ENCODE data around the gene AGBL4.

Gene AGBL4

GRCh38 chr1:48749068-48749467 is 1274.7 kb downstream of the AGBL4 start:
- TF ChIP-seq ZNF76 (tag by site-specific recombination; IDR thresholded peaks at IDR 0.05; ENCODE audit: borderline replicate concordance, low read depth), result no peak
- TF ChIP-seq ZNF610 (tag by site-specific recombination; IDR thresholded peaks at IDR 0.05; ENCODE audit: borderline replicate concordance), result no peak
- TF ChIP-seq RBAK (tag by site-specific recombination; IDR thresholded peaks at IDR 0.05), result no peak
- no peak for TF ChIP-seq ZNF354C (tag by site-specific recombination; IDR thresholded peaks at IDR 0.05; ENCODE audit: borderline replicate concordance, low read depth)
- TF ChIP-seq, protein P1, sequence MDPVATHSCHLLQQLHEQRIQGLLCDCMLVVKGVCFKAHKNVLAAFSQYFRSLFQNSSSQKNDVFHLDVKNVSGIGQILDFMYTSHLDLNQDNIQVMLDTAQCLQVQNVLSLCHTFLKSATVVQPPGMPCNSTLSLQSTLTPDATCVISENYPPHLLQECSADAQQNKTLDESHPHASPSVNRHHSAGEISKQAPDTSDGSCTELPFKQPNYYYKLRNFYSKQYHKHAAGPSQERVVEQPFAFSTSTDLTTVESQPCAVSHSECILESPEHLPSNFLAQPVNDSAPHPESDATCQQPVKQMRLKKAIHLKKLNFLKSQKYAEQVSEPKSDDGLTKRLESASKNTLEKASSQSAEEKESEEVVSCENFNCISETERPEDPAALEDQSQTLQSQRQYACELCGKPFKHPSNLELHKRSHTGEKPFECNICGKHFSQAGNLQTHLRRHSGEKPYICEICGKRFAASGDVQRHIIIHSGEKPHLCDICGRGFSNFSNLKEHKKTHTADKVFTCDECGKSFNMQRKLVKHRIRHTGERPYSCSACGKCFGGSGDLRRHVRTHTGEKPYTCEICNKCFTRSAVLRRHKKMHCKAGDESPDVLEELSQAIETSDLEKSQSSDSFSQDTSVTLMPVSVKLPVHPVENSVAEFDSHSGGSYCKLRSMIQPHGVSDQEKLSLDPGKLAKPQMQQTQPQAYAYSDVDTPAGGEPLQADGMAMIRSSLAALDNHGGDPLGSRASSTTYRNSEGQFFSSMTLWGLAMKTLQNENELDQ (tag by site-specific recombination; IDR thresholded peaks at IDR 0.05; ENCODE audit: low read depth), result no peak
- no peak for TF ChIP-seq ZNF677 (tag by site-specific recombination; IDR thresholded peaks at IDR 0.05)
- TF ChIP-seq ZBTB20 (tag by site-specific recombination; IDR thresholded peaks at IDR 0.05), result no peak
- TF ChIP-seq ZBTB6 (tag by site-specific recombination; IDR thresholded peaks at IDR 0.05), result no peak
- no peak for TF ChIP-seq ZNF660 (tag by site-specific recombination; IDR thresholded peaks at IDR 0.05)
- no peak for TF ChIP-seq ZNF121 (tag by site-specific recombination; IDR thresholded peaks at IDR 0.05)
- TF ChIP-seq ZNF561 (tag by site-specific recombination; IDR thresholded peaks at IDR 0.05; ENCODE audit: borderline replicate concordance), result no peak
- TF ChIP-seq SCRT2 (tag by site-specific recombination; IDR thresholded peaks at IDR 0.05), result no peak
- no peak for TF ChIP-seq ZNF830 (tag by site-specific recombination; IDR thresholded peaks at IDR 0.05; ENCODE audit: low read depth)
- TF ChIP-seq, protein P2, sequence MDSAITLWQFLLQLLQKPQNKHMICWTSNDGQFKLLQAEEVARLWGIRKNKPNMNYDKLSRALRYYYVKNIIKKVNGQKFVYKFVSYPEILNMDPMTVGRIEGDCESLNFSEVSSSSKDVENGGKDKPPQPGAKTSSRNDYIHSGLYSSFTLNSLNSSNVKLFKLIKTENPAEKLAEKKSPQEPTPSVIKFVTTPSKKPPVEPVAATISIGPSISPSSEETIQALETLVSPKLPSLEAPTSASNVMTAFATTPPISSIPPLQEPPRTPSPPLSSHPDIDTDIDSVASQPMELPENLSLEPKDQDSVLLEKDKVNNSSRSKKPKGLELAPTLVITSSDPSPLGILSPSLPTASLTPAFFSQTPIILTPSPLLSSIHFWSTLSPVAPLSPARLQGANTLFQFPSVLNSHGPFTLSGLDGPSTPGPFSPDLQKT (IDR thresholded peaks at IDR 0.05; ENCODE audit: borderline replicate concordance, low read depth, low read length), result no peak
- no peak for TF ChIP-seq ZSCAN18 (tag by site-specific recombination; IDR thresholded peaks at IDR 0.05)
- TF ChIP-seq GLI2 (tag by site-specific recombination; IDR thresholded peaks at IDR 0.05; ENCODE audit: borderline replicate concordance, low read depth), result no peak
- no peak for TF ChIP-seq TCF7L2 (IDR thresholded peaks at IDR 0.05; ENCODE audit: borderline replicate concordance, low read depth, low read length)
- TF ChIP-seq ZNF184 (tag by site-specific recombination; IDR thresholded peaks at IDR 0.05), result no peak
- no peak for TF ChIP-seq ZNF791 (tag by site-specific recombination; IDR thresholded peaks at IDR 0.05)
- TF ChIP-seq, protein P3, sequence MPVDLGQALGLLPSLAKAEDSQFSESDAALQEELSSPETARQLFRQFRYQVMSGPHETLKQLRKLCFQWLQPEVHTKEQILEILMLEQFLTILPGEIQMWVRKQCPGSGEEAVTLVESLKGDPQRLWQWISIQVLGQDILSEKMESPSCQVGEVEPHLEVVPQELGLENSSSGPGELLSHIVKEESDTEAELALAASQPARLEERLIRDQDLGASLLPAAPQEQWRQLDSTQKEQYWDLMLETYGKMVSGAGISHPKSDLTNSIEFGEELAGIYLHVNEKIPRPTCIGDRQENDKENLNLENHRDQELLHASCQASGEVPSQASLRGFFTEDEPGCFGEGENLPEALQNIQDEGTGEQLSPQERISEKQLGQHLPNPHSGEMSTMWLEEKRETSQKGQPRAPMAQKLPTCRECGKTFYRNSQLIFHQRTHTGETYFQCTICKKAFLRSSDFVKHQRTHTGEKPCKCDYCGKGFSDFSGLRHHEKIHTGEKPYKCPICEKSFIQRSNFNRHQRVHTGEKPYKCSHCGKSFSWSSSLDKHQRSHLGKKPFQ (tag by site-specific recombination; IDR thresholded peaks at IDR 0.05), result no peak
- Histone ChIP-seq H3K36me3 (ENCODE audit: control insufficient read depth in 2 of 2, insufficient read depth in 1 of 2, low read length in 2 of 2) (peaks cover 0 to 12% of the 10 kb centered on the region in 2 experiments; a peak in 1 of 3 replicates), H3K9me3 (ENCODE audit: control insufficient read depth, insufficient read depth, low read depth, low read length) (no peaks in the 10 kb centered on the region), H3K4me1 (ENCODE audit: control insufficient read depth, insufficient read depth, low read length) (no peaks in the 10 kb centered on the region), H3K4me3 (ENCODE audit: low read depth, low read length) (no peak overlapping the region), H3K27ac (ENCODE audit: extremely low read depth, low read depth, low read length) (no peak overlapping the region)
- CTCF ChIA-PET, result no interaction called here
- POLR2A ChIA-PET, result no interaction called here

Data from HEK293 (cell line).